NCI-H1436 (cell line): Measurements from ENCODE around the gene ANKRD53.
A peak's percentile ranks its signal among the peaks of the same experiment; 100 is the strongest.

Experiments used
- DNase-seq: peaks from one replicate; lab custom pipeline; 2025; lab: John Stamatoyannopoulos, UW

The ANKRD53 gene

DNA sequence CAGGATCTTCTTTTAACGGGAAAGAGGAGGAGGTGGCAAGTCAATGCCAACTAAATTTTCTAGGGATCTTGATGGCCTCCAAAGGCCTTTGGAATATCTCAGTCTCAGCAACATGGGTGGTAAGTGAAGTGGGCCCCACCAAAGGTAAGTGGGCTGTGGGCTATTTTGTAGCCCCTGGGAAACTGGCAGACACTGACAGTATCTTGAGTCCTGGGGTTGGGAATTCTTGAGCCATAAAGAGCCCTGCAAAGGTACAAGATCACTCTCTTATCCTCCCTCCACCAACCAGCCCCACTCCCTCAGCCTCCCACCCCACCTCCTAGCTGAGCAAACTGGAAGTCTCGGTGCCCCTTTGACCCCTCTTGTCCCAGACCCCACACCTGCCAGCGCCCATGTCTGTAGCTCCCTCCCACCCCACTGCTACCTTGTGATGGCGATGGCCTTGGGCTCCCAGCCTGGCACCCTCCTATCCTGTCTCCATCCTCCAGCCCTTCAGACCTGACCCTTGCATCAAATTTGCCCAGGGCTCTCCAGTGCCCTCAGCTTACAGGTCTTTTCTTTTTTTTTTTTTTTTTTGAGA, 34.2 kb upstream of the ANKRD53 start:
- DNase-seq: no peak

DNA sequence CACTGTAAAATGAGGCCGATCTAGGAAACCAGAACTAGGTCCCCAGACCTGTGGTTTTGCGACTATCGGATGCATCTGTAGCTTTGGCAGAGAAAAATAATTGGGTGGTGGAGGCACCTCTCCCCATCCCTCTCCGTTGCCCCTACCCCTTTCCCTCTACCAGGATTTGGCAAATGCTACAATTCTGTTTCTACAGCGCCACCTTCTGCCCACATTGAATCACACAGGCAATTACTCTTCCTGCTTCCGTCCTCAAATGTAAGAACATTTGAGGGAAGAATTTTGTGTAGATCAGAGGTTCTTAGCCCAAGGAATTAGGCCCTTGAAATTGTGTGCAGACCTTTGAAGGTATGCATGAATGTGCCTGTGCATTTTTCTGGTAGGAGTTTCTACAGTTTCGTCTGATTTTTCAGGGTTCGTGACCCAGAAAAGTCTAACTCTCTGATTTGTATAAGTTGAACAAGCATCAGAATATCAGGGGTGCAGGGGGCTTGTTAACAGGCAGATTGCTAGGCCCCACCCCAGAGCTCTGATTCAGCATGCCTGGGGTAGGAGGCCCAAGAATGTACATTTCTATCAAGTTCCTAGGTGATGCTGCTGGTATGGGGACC, 31.5 kb upstream of the ANKRD53 start:
- peak; percentile 75 for DNase-seq

DNA sequence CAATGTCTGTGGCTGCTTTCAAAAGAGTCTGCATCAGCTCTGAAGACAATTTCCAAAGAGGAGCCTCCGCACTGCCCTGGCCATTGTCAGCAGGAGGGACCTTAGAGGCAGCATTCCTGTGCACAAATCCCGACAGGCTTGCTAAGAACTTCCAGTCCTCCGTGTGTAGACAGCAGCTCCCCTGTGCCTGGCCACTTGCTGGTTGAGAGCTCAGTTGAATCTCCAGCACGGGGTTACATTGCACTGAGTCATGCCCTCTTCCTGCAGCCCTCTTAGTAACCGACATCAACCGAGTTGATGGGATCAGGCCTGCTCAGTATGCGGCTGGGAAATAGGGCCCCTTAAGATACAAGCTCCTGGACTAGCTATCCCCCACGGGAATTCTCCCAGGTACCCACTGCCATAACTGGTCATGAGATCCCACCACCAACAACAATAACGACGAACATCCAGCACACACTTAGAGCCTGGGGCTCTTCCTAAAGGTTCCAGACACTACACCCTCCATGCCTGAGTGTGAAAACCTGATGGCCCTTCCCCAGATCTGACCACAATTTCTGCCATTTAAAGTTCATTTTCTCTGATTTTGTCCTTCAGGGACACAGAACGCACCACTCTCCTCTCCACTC, 30.8 kb upstream of the ANKRD53 start:
- no peak for DNase-seq

DNA sequence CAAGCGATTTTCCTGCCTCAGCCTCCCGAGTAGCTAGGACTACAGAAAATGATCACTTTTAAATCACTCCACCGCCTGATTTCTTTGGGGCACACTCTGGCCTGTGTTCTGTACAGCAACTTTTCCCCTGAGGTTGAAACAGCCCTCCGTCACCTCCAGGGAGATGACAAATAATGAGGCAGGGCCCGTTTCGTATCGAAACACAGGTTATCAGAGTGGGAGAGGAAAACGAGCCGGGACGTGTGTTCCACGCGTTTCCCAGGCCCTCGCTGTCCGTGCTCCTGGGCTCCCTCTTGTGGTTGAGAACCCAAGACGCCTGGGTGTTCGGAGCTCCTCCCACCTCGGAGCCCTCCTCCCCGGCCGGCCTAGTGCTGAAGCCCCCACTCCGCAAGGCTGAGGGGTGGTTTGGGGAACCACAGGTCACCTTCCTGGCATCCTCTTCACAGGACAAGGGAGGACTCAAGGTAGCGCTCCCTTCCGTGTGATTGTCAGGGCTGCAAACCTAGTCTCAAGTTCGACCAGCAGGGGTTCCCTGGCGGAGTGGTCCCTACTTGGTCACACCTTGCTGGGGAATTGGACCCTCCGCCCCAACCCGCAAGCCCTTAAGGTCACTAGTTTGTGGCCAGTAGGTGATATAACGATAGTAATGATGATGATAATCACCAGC, 30.0 kb upstream of the ANKRD53 start:
- DNase-seq: peak; percentile 74

DNA sequence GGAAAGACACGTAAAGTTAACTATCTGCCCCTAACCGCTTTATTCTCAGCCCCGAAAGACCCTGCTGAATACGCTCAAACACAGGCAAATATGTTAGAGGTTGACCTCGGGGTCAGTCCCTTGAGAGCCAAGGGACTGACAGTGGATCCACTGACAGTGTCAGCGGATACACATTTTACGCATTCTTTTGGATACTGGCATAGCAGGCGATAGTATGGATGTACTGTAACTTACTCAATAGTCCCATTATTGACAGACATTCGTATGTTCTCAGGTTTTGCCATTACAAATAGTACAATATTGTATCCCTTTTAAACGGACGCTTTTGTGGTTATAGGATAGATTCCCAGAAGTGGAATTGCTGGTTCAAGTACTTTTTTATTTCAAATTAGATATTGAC, 29.3 kb upstream of the ANKRD53 start:
- no peak for DNase-seq

DNA sequence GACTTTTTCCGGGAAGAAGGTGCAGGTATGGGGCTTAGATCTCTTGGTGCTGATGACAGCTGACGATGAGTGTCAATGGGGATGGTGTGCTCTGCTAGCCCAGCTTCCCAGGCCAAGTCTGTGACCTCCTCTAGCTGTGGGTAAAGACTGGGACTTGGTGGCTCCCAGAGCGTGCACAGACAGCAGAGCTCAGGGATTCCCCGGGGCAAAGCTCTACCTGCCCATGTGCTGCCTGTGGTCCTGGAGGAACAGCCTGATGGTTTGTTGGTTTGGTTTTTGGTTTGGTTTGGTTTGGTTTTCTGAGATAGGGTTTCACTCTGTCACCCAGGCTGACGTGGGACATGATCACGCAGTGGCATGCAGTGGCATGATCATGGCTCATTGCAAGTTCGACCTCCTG, 23.5 kb upstream of the ANKRD53 start:
- DNase-seq: no peak

DNA sequence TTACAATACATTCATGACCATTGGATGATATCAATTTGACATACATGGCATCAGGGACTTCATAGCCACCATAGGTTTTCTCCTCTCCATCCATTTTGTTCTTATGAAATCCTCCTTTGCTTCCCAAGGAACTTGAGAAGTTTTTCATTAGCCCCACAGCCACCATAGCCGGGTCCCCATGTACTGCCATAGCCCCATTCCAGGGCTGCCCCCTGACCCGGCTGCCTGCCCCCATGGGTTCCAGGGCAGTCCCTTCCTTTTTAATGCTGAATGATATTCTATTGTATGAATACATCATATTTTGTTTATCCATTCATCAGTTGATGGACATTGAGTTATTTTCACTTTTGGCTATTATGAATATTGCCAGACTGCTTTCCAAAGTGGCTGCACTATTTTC, 22.3 kb upstream of the ANKRD53 start:
- DNase-seq: no peak

DNA sequence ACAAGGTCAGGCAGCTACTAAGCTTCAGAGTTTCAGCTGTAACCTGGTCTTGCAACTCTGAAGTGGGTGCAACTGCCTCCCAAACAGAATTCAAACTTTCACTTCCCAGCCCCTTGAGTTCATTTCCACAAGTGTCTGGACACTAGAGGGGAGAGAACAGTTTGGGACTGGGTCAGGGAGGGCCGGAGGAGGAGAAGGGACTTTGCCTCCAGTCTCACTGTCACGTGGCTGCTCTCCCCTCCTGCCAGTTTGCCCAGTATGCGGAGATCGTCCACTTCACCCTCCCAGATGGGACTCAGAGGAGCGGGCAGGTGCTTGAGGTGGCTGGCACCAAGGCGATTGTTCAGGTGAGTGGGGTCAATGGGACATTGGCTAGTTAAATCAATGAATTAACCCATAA, 20.6 kb upstream of the ANKRD53 start:
- DNase-seq: no peak

DNA sequence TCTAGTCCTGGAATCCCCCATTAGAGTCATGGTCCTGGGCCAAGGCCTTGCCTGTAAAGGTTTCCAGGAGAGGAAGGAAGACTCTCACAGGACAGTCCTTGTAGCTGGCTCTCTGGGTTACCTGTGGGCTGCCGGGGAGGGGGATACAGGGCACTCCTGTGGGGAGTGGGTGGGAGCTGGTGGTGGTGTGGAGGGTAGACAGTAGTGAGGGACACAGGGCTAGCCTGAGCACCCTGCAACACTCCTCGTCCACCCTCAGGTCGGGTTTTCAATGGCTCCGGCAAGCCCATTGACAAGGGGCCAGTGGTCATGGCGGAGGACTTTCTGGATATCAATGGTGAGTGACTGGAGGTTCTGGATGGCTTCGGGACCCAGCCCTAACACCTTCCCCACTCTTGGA, 19.7 kb upstream of the ANKRD53 start:
- no peak for DNase-seq

DNA sequence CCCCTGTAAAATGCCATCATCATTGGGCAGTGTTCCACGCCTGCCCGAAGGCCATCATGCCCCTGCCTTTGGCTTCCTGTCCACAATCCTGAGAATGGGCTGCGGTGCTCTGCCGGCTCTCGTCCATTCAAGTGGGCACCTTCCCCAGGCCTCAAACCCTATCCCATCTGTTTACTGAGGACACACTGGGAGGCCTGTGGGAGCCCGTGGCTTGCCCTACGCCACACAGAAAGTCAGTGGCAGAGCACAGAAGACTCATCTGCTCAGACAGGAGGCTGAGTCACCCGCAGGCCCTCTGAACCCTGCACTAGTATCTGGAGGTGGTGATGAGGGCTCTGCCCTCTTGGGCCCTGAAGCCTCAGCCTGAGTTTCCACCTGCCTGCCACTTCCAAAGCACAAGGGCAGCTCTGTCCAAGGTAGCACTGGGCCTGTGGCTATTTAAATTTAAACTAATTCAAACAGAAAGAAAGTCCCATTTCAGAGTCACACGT, 19.1 kb upstream of the ANKRD53 start:
- DNase-seq: no peak

DNA sequence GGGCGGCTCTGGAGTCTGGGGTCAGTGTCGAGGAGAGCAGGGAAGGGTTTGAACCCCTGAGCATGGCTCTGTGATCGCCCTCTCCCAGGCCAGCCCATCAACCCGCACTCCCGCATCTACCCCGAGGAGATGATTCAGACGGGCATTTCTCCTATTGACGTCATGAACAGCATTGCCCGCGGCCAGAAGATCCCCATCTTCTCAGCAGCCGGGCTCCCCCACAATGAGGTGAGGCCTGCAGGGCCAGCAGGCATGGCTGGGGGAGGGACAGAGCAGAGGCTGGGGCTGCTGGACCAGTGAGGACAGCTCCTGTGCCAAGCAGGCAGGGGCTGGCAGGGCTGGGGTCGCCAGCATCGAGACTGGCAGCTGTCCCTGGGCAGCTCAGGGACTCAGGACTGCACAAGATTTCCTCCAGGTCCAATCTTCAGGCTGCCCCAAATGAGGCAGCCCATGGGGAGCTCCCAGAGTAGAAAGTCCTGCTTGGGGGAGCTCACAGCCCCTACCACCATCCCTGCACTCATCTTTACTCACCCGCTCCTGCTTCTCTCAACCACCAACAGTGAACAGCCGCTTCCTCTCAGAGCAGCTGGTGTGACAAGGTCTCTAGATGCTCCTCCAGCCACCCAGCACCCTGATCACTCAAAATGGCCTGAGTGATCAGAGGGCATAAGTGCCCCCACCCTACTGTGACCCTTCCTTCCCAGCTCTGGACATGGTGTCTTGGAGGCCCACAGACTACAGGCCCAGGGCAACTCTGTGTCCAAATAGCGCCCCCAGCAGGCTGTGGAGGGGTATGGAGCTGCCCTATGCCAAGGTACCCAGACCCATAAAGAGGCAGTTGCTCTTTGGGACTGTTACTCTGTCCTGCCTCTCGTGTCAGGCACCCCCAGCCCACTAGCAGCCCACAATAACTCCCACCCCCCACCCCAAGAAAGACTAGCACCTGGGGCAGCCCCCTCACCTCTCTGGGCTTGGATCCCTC, 18.3 kb upstream of the ANKRD53 start:
- no peak for DNase-seq

DNA sequence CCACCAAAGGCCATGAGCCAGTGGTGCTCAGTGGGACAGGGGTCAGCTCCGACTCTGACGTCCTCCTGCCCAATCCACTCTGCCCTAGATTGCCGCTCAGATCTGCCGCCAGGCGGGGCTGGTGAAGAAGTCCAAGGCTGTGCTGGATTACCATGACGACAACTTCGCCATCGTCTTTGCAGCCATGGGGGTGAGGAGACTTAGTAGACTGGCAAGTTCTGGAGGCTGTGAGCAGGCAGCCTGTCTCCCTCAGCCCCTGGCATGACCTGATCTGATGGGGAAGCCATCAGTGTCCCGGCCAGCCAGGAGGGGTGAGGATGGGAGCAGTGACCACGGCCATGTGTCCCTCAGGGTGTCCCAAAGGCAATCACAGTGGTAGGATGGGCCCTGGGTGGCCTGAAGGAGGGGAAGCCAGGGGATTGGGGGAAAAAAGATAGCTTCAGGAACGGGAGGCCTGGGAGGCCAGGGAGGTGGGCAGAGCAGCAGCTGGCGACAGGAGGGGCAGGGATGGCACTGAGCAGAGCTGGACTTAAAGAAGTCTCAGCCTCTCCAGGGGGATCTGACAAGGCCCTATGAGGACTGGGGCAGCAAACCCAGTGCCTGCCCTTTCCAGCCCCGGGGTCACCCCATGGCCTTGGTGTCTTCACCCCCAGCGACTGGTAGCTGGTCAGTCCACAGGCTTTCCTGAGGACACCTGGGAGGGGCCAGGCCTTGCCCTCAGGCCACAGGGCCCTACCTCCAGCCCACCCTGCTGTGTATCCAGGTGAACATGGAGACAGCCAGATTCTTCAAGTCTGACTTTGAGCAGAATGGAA, 17.4 kb upstream of the ANKRD53 start:
- DNase-seq: no peak

DNA sequence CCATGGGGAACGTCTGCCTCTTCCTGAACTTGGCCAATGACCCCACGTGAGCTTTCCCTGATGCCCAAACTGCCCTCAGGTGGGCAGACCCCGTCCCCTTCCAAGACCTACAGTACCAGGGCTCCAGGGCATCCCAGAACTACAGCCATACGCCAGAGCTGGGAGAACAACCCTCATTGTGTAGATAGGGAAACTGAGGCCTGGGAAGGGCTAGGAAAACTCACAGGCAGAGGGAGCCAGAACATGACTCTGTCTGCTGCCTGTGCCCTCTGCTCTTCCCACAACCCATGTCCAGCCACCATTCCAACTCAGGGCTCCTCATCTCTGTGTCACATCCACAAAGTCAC, 16.8 kb upstream of the ANKRD53 start:
- DNase-seq: no peak

DNA sequence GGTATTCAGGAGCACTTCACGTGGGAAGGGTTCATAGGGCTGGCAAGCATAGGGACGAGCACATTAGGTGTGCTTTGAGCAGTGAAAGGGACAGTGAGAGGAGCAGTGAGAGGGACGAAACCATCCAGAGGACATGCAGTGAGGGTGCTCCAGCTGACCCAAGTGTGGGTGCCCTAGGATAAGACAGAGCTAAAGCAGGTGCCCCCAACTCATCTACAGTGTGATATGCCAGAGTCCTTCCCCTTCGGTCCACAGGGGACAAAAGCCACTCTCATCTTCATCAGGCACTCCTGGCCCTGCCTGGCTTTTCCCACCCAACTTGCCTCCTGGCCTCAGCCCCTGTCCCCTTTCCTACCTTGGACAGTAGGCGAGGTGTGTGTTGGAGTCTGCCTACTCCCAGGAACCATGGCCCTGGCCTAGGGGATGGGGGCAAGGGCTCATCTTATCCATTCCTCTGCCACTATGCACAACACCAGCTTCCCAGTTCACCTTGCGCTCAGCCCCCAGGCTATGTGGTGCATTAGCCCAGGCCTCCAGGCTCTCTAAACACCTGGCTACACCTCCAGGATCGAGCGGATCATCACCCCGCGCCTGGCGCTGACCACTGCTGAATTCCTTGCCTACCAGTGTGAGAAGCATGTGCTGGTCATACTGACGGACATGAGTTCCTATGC, 16.1 kb upstream of the ANKRD53 start:
- DNase-seq: no peak

DNA sequence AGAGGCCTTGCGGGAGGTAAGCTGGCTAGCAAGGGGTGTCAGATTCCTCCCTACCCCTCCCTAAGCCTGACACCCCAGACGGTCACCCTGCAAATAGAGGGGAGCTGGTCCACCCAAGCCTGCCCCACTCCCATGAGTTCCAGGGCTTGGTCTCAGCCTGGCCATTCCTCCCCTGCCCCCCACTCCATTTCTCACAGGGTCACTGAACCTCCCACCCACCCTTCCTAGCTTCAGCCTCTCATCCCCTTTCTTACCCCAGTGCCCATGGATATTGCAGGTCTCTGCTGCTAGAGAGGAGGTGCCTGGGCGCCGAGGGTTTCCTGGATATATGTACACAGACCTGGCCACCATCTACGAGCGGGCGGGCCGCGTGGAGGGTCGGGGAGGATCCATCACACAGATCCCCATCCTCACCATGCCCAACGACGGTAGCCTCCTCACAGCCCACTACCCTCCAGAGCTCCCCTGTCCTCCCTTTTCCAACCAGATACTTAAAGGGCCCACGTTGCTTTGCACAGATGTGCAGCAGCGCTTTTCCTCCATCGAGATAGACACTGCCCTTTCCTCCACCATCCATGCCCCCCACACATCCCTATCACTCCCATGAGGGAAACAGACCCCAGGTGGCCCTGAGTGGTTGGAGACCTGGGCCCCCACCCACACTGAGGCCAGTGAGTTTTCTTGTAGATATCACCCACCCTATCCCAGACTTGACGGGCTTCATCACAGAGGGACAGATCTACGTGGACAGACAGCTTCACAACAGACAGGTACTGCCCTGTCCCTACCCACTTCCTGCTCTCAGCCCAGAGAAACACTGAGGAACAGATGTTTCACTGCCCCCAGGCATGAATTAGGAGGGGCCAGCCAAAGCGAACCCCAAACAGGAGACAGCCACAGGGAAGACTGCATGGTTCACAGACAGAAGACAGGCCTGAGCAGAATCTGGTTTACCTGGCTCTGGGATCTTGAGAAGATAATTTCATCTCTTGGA, 15.2 kb upstream of the ANKRD53 start:
- no peak for DNase-seq

DNA sequence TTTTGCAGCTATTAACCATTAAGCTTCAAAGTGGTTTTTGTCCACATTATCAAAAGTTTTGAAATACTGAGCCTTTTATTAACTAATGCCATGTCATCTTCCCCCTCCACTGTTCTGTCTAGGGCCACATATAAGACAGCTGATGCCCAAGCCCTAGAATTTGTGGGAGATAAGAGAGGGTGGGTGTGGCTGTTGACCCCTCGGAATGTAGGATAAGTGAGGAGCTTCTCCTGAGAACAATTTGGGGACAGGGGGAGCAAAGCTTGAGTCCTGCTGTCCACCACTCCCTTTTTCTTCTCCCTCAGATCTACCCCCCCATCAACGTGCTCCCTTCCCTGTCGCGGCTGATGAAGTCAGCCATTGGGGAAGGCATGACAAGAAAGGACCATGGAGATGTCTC, 14.3 kb upstream of the ANKRD53 start:
- no peak for DNase-seq

DNA sequence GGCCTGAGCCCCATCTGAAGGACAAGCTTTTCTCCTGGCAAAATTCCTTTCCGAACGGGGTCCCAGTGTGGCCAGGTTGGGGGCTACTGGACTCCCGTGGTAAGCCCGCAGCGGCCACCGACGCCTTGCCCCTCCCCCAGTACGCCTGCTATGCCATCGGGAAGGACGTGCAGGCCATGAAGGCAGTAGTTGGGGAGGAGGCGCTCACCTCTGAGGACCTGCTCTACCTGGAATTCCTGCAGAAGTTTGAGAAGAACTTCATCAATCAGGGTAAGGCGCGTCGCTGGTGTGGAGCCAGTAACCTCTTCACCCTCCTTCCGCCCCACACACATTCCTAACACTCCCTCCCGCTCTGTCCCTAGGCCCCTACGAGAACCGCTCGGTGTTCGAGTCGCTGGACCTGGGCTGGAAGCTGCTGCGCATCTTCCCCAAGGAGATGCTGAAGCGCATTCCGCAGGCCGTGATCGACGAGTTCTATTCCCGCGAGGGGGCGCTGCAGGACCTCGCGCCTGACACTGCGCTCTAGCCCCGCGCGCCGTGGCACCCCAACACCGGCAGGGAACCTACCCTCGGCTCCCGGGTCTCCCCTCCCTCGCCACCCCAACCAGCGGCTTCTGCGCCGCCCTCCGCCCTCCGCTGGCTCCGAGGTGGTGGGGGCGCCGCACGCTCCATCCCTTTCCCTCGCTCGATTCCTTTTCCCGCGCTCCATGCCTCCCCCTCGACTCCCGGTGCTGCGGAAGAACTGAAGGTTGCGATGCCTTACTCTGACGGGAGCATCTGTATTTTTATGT, 13.6 kb upstream of the ANKRD53 start:
- no peak for DNase-seq

DNA sequence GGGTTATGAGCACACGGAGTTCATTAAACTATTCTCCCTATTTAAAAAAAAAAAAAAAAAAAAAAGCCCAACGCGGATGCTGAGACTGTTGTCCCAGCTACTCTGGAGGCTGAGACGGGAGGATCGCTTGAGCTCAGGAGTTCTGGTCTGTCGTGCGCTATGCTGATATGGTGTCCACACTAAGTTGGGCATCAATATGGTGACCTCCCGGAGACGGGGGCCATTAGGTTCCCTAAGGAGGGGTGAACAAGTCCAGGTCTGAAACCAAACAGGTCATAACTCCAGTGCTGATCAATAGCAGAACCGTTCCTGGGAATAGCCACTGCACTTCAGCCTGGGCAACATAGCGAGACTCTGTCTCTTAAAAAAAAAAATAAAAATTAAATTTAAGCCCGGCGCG, 12.9 kb upstream of the ANKRD53 start:
- no peak for DNase-seq

DNA sequence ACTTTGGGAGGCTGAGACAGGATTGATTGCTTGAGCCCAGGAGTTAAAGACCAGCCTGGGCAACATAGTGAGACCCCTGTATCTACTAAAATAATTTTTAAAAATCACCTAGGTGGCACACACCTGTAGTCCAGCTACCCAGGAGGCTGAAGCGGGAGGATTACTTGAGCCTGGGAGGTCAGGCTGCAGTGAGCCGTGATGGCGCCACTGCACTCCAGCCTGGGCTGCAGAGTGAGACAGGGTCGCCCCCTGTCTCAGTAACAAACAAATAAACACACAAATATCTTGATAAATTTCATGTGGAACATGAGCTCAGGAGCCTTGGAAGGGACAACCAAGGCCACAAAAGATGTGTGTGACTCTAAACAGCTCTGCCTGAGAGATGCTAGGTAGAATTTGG, 11.7 kb upstream of the ANKRD53 start:
- no peak for DNase-seq
